CD4-positive, alpha-beta T cell treated with Interleukin-17A for 4 hours (primary cell): ENCODE data around the gene IL11RA.

Source experiments
- DNase-seq: peaks from one replicate; pipeline ENCODE4 v3.0.0-alpha.2; 2020; ENCODE audit warnings: mixed read lengths

Gene IL11RA

GRCh38 chr9:34688329-34689115 is 36.5 kb downstream of the IL11RA start:
- no peak for DNase-seq

- DNase-seq = no peak
These were observed 37.1 kb downstream of the IL11RA start for GRCh38 chr9:34689116-34689470.

GRCh38 chr9:34689512-34689911 is 37.5 kb downstream of the IL11RA start:
- no peak for DNase-seq

GRCh38 chr9:34690983-34691935 is 39.3 kb downstream of the IL11RA start, which contains the start of gene CCL19:
Gene CCL19, minus strand, starts transcription at chr9:34691276. Its CDS starts 137 bp downstream, at chr9:34691139.
- no peak for DNase-seq

- no peak for DNase-seq
These were observed 39.9 kb downstream of the IL11RA start for GRCh38 chr9:34691936-34692315.

GRCh38 chr9:34693560-34693959 is 41.6 kb downstream of the IL11RA start:
- DNase-seq = no peak

- DNase-seq = no peak
These were observed 42.8 kb downstream of the IL11RA start for GRCh38 chr9:34694811-34695210.

- DNase-seq = peak; percentile 82
These were observed 49.2 kb downstream of the IL11RA start for GRCh38 chr9:34701023-34701768.

GRCh38 chr9:34701769-34702736 is 50.1 kb downstream of the IL11RA start:
- DNase-seq = peak; percentile 87

- no peak for DNase-seq
These were observed 55.1 kb downstream of the IL11RA start for GRCh38 chr9:34707130-34707529.

GRCh38 chr9:34709196-34709978 is 57.4 kb downstream of the IL11RA start:
- no peak for DNase-seq

- no peak for DNase-seq
These were observed 58.0 kb downstream of the IL11RA start, which contains the start of gene CCL21 for GRCh38 chr9:34710023-34710422. Gene CCL21, minus strand, starts transcription at chr9:34710136. Its CDS starts 70 bp downstream, at chr9:34710066.
